OCI-LY7 (cell line): ENCODE results near the gene F13A1. TPM values are rescaled to one million over a fixed set of nuclear protein-coding genes. Genes with fewer than 3 reads are reported as not detected.

ENCODE experiments used
- BruUV-seq: library from RNA; stranded (reverse); fragments of 400-500 nt; replicated peaks from 2 replicates; lab custom pipeline; 2021; lab: Mats Ljungman, UMichigan
- CTCF ChIA-PET: fragments of 300-600 bp; sonication (Branson Sonifier 250); formaldehyde crosslinking; loops from one replicate; lab custom pipeline; 2022; ENCODE audit warnings: antibody characterized with exemption; ENCODE audit not compliant: unreplicated experiment; lab: Charles Lee
- POLR2A ChIA-PET: fragments of 300-600 bp; sonication (Branson Sonifier 250); formaldehyde crosslinking; loops from one replicate; lab custom pipeline; 2022; ENCODE audit warnings: antibody characterized with exemption; lab: Charles Lee
- DNase-seq: peaks from one replicate; pipeline ENCODE4 v3.0.0-alpha.2; 2015; ENCODE audit warnings: low spot score
- H2AFZ ChIP-seq: fragments of 200-600 bp; sonication (generic), shearing (Covaris generic); 2 replicates; pipeline ENCODE4 v1.6.1; 2014; ENCODE audit warnings: mild to moderate bottlenecking, antibody characterized with exemption, low read length, moderate library complexity
- H3K27ac ChIP-seq: fragments of 200-600 bp; sonication (generic); 2 replicates; pipeline ENCODE4 v1.5.1; 2014; ENCODE audit warnings: mixed run types, low read depth, mild to moderate bottlenecking, moderate library complexity, low read length, inconsistent platforms; ENCODE audit not compliant: poor library complexity, severe bottlenecking
- H3K36me3 ChIP-seq: fragments of 200-600 bp; sonication (generic); 2 replicates; pipeline ENCODE4 v1.6.1; 2014; ENCODE audit warnings: mild to moderate bottlenecking, antibody characterized with exemption, low read length, moderate library complexity, mixed read lengths; ENCODE audit not compliant: insufficient read depth
- H3K4me1 ChIP-seq: fragments of 200-600 bp; sonication (generic); 2 replicates; pipeline ENCODE4 v1.5.1; 2014; ENCODE audit warnings: mild to moderate bottlenecking, low read length; ENCODE audit not compliant: insufficient read depth, poor library complexity, severe bottlenecking
- H3K4me2 ChIP-seq: fragments of 200-600 bp; sonication (generic); 2 replicates; pipeline ENCODE4 v1.6.1; 2014; ENCODE audit warnings: mild to moderate bottlenecking, low read length
- H3K4me3 ChIP-seq: fragments of 200-600 bp; sonication (generic); 2 replicates; pipeline ENCODE4 v1.5.1; 2014; ENCODE audit warnings: mild to moderate bottlenecking, low read depth, low read length; ENCODE audit not compliant: poor library complexity, severe bottlenecking
- H3K79me2 ChIP-seq: fragments of 200-600 bp; sonication (generic); 2 replicates; pipeline ENCODE4 v1.6.1; 2016; ENCODE audit warnings: low read depth, mild to moderate bottlenecking, low read length, moderate library complexity, mixed read lengths; ENCODE audit not compliant: insufficient read depth
- H3K9me2 ChIP-seq: fragments of 200-600 bp; sonication (generic); 2 replicates; pipeline ENCODE4 v1.6.1; 2016; ENCODE audit warnings: mild to moderate bottlenecking, low read length, mixed read lengths; ENCODE audit not compliant: insufficient read depth
- H3K9me3 ChIP-seq: fragments of 200-600 bp; sonication (generic); 2 replicates; pipeline ENCODE4 v1.6.1; 2014; ENCODE audit warnings: mild to moderate bottlenecking, mixed run types, low read length, mixed read lengths
- H4K20me1 ChIP-seq: fragments of 200-600 bp; sonication (generic); 2 replicates; pipeline ENCODE4 v1.6.1; 2014; ENCODE audit warnings: mild to moderate bottlenecking, antibody characterized with exemption, low read length, moderate library complexity, mixed read lengths; ENCODE audit not compliant: insufficient read depth
- EZH2phosphoT487 ChIP-seq: fragments of 200-600 bp; sonication (generic); IDR thresholded peaks from 2 replicates; pipeline ENCODE4 v1.6.1; 2018; ENCODE audit warnings: low read depth, borderline replicate concordance, mild to moderate bottlenecking, mixed run types, antibody characterized with exemption, low read length, moderate library complexity, mixed read lengths
- intact Hi-C: fragments of 100-400 bp; cut with micrococcal nuclease; formaldehyde crosslinking; loops from one replicate; pipeline ENCODE4 v1.10.0; 2022; ENCODE audit not compliant: unreplicated experiment
- total RNA-seq, 2 experiments: library from RNA; depleted of rRNA in 1 of 2; stranded (reverse); fragments of >200 nt in 1 of 2; shearing (Covaris generic) in 1 of 2; gene quantifications; 2 replicates each; pipeline ENCODE4 v1.2.3, GENCODE V29; 2014 to 2022
- TF ChIP-seq, protein P1 (sequence below): fragments of 200-600 bp; sonication (generic); conservative IDR thresholded peaks from 2 replicates; pipeline ENCODE4 v1.5.1; 2014; ENCODE audit warnings: mild to moderate bottlenecking, antibody characterized with exemption, low read length, moderate library complexity, mixed read lengths

Gene F13A1
- total RNA-seq, 2 experiments from 2014 or later = 0.13 to 0.63 TPM

DNA sequence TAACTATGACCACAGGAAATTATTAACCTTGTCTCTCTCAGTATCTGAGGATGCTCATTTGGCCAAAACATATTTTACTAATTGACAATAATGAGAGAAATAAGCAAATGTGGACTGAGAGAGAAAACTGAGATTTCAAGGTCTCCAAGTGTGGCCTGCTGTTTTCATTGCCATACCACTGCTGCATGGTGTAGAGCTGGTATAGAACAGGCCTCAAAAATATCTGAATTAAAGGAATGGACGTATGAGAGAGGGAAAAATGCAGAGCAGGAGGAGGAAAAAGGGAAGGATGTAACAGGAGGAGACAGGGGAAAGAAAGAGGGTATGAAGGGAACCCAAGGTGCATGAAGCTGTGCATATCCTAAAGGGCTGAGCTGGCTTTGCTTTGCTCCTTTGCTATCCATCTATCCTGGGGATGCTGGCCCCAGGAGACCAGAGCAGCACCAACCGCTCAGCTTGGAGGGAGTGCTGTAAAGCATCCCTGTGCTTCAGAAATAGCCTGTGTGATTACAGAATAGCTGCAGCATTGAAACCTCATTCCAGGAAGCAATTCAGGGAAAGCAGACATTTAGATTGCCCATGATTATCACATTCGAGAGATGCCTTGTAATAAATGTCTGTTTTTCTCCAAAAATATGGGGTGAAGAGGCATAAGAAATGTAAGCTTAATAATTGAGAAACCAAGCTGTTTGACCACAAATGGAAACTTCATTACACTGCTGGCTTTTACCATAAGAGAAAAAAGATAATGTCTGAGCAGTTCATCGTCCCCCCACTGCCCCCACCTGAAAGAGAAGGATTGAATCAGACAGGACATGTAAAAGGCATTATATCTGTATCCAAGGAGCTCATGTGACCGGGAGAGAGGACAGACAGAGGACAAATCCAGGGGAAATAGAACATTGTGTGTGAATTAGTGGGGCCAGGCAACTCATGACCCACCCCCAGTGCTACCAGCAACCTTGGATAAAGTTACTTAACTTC, 80.6 kb downstream of the F13A1 start:
- ChIA-PET CTCF (no interaction called here), POLR2A (interaction anchor here (1.0 to 1.1 kb wide), 2 partner anchors 8 to 11 kb away, joined by 4 to 12 read pairs; no protein-coding TSS in a partner anchor)
- BruUV-seq = no TSS peak
- H3K4me1 ChIP-seq = peaks cover 6% of the 10 kb centered on the region
- H3K79me2 ChIP-seq = no peaks in the 10 kb centered on the region
- H3K9me2 ChIP-seq = no peaks in the 10 kb centered on the region
- no peaks in the 10 kb centered on the region for H3K9me3 ChIP-seq
- H3K36me3 ChIP-seq = no peaks in the 10 kb centered on the region
- no peaks in the 10 kb centered on the region for H4K20me1 ChIP-seq
- no peak overlapping the region for H3K4me2 ChIP-seq
- intact Hi-C loops = no loop called here
- no peak overlapping the region for H3K27ac ChIP-seq
- DNase-seq = no peak
- H2AFZ ChIP-seq = no peak overlapping the region; the same call in 1 of the 2 replicates
- H3K4me3 ChIP-seq = no peak overlapping the region
- TF ChIP-seq, protein P1, sequence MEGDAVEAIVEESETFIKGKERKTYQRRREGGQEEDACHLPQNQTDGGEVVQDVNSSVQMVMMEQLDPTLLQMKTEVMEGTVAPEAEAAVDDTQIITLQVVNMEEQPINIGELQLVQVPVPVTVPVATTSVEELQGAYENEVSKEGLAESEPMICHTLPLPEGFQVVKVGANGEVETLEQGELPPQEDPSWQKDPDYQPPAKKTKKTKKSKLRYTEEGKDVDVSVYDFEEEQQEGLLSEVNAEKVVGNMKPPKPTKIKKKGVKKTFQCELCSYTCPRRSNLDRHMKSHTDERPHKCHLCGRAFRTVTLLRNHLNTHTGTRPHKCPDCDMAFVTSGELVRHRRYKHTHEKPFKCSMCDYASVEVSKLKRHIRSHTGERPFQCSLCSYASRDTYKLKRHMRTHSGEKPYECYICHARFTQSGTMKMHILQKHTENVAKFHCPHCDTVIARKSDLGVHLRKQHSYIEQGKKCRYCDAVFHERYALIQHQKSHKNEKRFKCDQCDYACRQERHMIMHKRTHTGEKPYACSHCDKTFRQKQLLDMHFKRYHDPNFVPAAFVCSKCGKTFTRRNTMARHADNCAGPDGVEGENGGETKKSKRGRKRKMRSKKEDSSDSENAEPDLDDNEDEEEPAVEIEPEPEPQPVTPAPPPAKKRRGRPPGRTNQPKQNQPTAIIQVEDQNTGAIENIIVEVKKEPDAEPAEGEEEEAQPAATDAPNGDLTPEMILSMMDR = no peak
- no peak for TF ChIP-seq EZH2phosphoT487

DNA sequence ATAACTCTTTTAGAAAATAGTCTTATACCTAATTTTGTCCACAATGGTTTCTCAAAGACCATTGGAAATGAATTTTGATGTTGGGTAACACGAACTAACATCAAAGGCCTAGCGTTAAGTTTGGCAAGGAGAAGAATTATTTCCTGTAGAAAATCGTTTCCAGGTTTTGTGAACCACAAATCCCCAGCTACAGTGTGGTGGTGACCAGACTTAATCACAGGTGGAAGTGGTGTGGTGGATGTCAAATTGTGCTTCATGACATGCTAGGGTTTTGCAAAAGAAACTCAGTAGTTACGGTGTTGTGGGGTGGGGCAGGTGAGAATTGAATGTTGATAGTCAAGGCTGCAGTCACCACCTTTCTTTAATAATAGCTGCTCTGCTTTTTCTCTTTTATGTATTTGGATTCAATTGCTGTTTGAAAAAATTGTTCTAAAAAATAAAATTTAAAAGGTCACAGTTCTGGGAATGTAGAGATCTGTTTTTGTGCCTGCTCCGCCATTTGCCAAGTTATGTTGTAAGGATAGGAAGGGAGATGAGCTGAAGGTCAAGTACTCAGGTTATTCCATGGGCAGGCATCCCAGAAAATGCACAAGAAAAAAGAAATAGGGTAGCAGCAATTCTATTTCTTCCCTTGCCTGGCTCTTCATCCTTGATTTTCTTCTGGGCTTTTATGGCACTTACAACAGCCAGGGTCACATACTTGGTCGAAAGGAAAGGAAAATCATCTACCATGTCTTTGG, 83.6 kb downstream of the F13A1 start:
- peaks cover 6% of the 10 kb centered on the region for H3K4me1 ChIP-seq
- no peak overlapping the region for H3K4me2 ChIP-seq
- no peaks in the 10 kb centered on the region for H3K36me3 ChIP-seq
- H2AFZ ChIP-seq = no peak overlapping the region
- intact Hi-C loops = no loop called here
- H4K20me1 ChIP-seq = no peaks in the 10 kb centered on the region
- POLR2A ChIA-PET = interaction anchor here (0.7 to 1.5 kb wide), 2 partner anchors 9 to 33 kb away, joined by 3 to 5 read pairs; no protein-coding TSS in a partner anchor
- no TSS peak for BruUV-seq
- no peaks in the 10 kb centered on the region for H3K79me2 ChIP-seq
- H3K9me3 ChIP-seq = no peaks in the 10 kb centered on the region
- no peaks in the 10 kb centered on the region for H3K9me2 ChIP-seq
- TF ChIP-seq EZH2phosphoT487 = no peak
- TF ChIP-seq, protein P1 = no peak
- CTCF ChIA-PET = no interaction called here
- H3K27ac ChIP-seq = no peak overlapping the region
- H3K4me3 ChIP-seq = no peak overlapping the region
- no peak for DNase-seq
